OCI-LY1 (cell line): ENCODE data around the gene TNS4.
"Not testable (repeated sequence)": the region's sequence is repeated elsewhere in the genome, so short reads cannot be mapped to it uniquely, and the experiment has no call there.

Experiments
- H2AFZ ChIP-seq: fragments of 200-600 bp; sonication (generic), shearing (Covaris generic); 2 replicates; pipeline ENCODE4 v1.6.0; 2014; ENCODE audit warnings: antibody characterized with exemption, mild to moderate bottlenecking, low read length
- H3F3A ChIP-seq: fragments of 200-600 bp; sonication (generic), shearing (Covaris generic); 2 replicates; pipeline ENCODE4 v1.6.0; 2014; ENCODE audit warnings: mild to moderate bottlenecking, antibody characterized with exemption, low read length, moderate library complexity; ENCODE audit not compliant: insufficient read depth
- H3K27ac ChIP-seq: fragments of 200-600 bp; sonication (generic); 2 replicates; pipeline ENCODE4 v1.5.1; 2014; ENCODE audit warnings: low read length, mixed run types, mild to moderate bottlenecking, low read depth; ENCODE audit not compliant: poor library complexity, severe bottlenecking
- H3K27me3 ChIP-seq: fragments of 200-600 bp; sonication (generic); 2 replicates; pipeline ENCODE4 v1.6.0; 2014; ENCODE audit warnings: antibody characterized with exemption, mild to moderate bottlenecking, low read length, moderate library complexity; ENCODE audit not compliant: insufficient read depth
- H3K36me3 ChIP-seq: fragments of 200-600 bp; sonication (generic); 2 replicates; pipeline ENCODE4 v1.6.1; 2014; ENCODE audit warnings: mild to moderate bottlenecking, antibody characterized with exemption, low read length, moderate library complexity, mixed read lengths; ENCODE audit not compliant: insufficient read depth
- H3K4me1 ChIP-seq: fragments of 200-600 bp; sonication (generic); 2 replicates; pipeline ENCODE4 v1.5.1; 2014; ENCODE audit warnings: mild to moderate bottlenecking, low read length, moderate library complexity; ENCODE audit not compliant: insufficient read depth, severe bottlenecking
- H3K4me2 ChIP-seq: fragments of 200-600 bp; sonication (generic), shearing (Covaris generic); 2 replicates; pipeline ENCODE4 v1.6.1; 2014; ENCODE audit warnings: low read length
- H3K4me3 ChIP-seq: fragments of 200-600 bp; sonication (generic); 2 replicates; pipeline ENCODE4 v1.5.1; 2014; ENCODE audit warnings: low read length, low read depth, mild to moderate bottlenecking, mixed read lengths; ENCODE audit not compliant: poor library complexity, severe bottlenecking
- H3K79me2 ChIP-seq: fragments of 200-600 bp; shearing (Covaris generic); 2 replicates; pipeline ENCODE4 v1.6.1; 2016; ENCODE audit warnings: mixed run types, low read length, mixed read lengths; ENCODE audit not compliant: insufficient read depth
- H3K9ac ChIP-seq: fragments of 200-600 bp; sonication (generic), shearing (Covaris generic); 2 replicates; pipeline ENCODE4 v1.6.1; 2014; ENCODE audit warnings: mild to moderate bottlenecking, low read length, mixed read lengths
- H3K9me2 ChIP-seq: fragments of 200-600 bp; sonication (generic), shearing (Covaris generic); 2 replicates; pipeline ENCODE4 v1.6.1; 2014; ENCODE audit warnings: low read depth, mild to moderate bottlenecking, low read length, mixed read lengths
- H3K9me3 ChIP-seq: fragments of 200-600 bp; shearing (Covaris generic); 2 replicates; pipeline ENCODE4 v1.6.1; 2014; ENCODE audit warnings: low read length, mixed read lengths
- H4K20me1 ChIP-seq: fragments of 200-600 bp; sonication (generic), shearing (Covaris generic); 2 replicates; pipeline ENCODE4 v1.6.0; 2016; ENCODE audit warnings: mild to moderate bottlenecking, low read length; ENCODE audit not compliant: insufficient read depth
- EZH2 ChIP-seq: fragments of 200-600 bp; sonication (generic), shearing (Covaris generic); IDR thresholded peaks from 2 replicates; pipeline ENCODE4 v1.8.0; 2017; ENCODE audit warnings: borderline replicate concordance, mixed run types, mild to moderate bottlenecking, antibody characterized with exemption, low read length, moderate library complexity, mixed read lengths
- TF ChIP-seq, protein P1 (sequence below): fragments of 200-600 bp; sonication (generic), shearing (Covaris generic); IDR thresholded peaks from 2 replicates; pipeline ENCODE4 v1.5.1; 2017; ENCODE audit warnings: mild to moderate bottlenecking, antibody characterized with exemption, low read length, moderate library complexity, mixed read lengths

TNS4 gene

DNA sequence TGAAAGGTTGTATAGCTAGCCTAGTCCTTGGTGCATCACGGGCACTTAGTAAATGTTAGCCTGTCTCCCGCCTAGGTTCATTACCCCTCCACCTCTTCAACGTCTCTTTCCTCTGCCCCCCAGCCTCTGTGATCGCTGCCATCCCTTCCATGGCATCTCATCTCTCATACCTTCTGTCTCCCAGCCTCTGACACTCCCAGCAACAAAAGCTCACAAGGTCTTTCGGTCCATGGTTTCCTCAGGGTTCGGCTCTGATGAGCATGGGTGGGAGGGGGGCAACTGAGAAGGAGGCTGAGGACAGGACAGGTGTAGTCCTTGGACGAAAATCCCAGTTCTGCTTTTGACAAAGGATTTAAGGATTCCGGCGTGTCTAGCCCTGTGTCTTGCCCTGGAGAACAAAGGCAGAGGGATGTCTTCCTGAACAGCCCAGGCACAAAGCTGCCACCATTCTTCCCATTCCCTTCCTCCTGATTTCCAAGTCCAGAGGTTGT, 47.1 kb upstream of the TNS4 start:
- H4K20me1 ChIP-seq, result no peaks in the 10 kb centered on the region
- H3K9ac ChIP-seq, result no peak overlapping the region
- no peaks in the 10 kb centered on the region for H3K79me2 ChIP-seq
- no peak overlapping the region for H3K4me2 ChIP-seq
- no peaks in the 10 kb centered on the region for H3K27me3 ChIP-seq
- TF ChIP-seq, protein P1, sequence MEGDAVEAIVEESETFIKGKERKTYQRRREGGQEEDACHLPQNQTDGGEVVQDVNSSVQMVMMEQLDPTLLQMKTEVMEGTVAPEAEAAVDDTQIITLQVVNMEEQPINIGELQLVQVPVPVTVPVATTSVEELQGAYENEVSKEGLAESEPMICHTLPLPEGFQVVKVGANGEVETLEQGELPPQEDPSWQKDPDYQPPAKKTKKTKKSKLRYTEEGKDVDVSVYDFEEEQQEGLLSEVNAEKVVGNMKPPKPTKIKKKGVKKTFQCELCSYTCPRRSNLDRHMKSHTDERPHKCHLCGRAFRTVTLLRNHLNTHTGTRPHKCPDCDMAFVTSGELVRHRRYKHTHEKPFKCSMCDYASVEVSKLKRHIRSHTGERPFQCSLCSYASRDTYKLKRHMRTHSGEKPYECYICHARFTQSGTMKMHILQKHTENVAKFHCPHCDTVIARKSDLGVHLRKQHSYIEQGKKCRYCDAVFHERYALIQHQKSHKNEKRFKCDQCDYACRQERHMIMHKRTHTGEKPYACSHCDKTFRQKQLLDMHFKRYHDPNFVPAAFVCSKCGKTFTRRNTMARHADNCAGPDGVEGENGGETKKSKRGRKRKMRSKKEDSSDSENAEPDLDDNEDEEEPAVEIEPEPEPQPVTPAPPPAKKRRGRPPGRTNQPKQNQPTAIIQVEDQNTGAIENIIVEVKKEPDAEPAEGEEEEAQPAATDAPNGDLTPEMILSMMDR, result no peak
- no peak for TF ChIP-seq EZH2
- peaks cover 37% of the 10 kb centered on the region for H3K4me1 ChIP-seq
- H2AFZ ChIP-seq, result no peak overlapping the region
- H3K36me3 ChIP-seq, result no peaks in the 10 kb centered on the region
- H3F3A ChIP-seq, result no peaks in the 10 kb centered on the region
- H3K9me3 ChIP-seq, result no peaks in the 10 kb centered on the region
- H3K4me3 ChIP-seq, result no peak overlapping the region
- no peak overlapping the region for H3K27ac ChIP-seq
- no peaks in the 10 kb centered on the region for H3K9me2 ChIP-seq

DNA sequence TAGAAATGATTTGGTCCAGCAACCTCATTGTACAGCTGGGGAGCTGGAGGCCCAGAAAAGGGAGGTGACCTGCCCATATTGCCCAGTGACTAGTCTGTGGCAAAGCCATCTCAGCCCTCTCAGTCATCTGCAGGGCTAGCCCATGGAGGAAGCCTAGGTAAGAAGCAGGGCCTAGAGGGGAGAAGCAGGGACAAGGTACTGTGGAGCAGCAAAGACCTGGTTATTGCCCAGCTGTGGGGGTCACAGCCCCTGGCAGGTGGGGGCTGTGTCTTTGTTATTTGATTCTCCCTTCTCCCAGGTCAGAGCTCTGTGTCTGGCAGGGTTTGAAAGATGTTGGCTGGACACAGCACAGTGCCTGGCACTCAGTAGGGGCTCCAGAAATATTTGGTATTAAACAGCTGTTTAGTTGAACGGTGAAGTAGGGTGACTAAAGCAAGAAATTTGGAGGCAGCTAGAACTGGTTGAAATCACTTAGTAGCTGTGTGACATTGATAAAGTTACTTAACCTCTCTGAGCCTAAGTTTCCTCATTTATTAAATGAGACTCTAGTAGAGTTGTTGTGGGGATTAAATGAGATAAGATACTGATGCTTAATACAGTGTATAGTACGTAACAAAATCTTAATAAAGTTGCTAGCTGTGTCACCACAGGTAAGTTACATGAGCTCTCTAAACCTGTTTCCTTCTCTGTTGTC, 46.5 kb upstream of the TNS4 start:
- Histone ChIP-seq H3K27ac (peak overlapping the region; percentile 86), H2AFZ (no peak overlapping the region), H3K4me1 (peaks cover 37% of the 10 kb centered on the region), H3K9ac (peak overlapping the region; percentile 50), H3K4me3 (no peak overlapping the region), H3K36me3 (no peaks in the 10 kb centered on the region), H3K4me2 (peak overlapping the region; percentile 14; the same call in 1 of the 2 replicates), H3K79me2 (no peaks in the 10 kb centered on the region), H3K9me3 (no peaks in the 10 kb centered on the region), H3K27me3 (no peaks in the 10 kb centered on the region), H4K20me1 (no peaks in the 10 kb centered on the region), H3K9me2 (no peaks in the 10 kb centered on the region), H3F3A (no peaks in the 10 kb centered on the region)
- TF ChIP-seq, protein P1, result no peak
- no peak for TF ChIP-seq EZH2

DNA sequence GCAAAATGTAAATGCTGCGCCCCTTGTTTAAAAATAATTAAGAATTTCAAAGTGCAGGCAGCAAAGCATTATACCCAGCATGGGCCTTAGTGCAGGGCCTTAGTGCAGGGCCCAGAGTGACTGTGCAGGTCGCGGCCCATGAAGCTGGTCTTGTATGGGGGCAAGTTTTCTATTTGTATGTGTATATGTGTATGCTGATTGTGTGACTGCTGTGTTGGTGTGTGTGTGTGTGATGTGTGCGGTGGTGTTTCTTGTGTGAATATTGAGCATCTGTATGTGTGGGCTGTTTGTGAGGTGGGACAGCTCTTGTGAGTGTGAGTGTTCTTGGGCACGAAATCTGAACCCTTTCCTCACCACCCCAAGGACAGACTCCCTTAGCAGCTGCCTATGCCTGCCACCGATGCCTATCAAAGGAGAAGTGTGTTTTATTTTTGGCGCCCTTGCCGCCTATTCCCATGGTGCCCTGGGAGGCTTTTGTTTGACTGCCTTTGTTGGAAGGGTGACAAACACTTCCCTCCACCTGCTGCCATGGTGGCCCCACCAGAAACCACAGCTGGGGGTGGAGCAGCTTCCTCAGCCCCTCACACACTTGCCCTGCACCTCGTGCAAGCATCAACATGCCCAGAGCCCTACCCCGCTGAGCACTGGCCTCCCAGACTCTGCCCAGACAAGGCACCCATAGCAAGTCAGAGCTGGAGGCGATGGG, 45.8 kb upstream of the TNS4 start:
- Histone ChIP-seq H3K4me2 (peak overlapping the region; percentile 14; the same call in 1 of the 2 replicates), H3K4me1 (peaks cover 44% of the 10 kb centered on the region), H3K79me2 (no peaks in the 10 kb centered on the region), H3K4me3 (no peak overlapping the region), H3K27ac (peak overlapping the region; percentile 86), H3K9me2 (no peaks in the 10 kb centered on the region), H3K9me3 (no peaks in the 10 kb centered on the region), H2AFZ (no peak overlapping the region), H4K20me1 (no peaks in the 10 kb centered on the region), H3F3A (no peaks in the 10 kb centered on the region), H3K9ac (peak overlapping the region; percentile 50), H3K27me3 (no peaks in the 10 kb centered on the region), H3K36me3 (no peaks in the 10 kb centered on the region)
- TF ChIP-seq, protein P1, result no peak
- TF ChIP-seq EZH2, result no peak

DNA sequence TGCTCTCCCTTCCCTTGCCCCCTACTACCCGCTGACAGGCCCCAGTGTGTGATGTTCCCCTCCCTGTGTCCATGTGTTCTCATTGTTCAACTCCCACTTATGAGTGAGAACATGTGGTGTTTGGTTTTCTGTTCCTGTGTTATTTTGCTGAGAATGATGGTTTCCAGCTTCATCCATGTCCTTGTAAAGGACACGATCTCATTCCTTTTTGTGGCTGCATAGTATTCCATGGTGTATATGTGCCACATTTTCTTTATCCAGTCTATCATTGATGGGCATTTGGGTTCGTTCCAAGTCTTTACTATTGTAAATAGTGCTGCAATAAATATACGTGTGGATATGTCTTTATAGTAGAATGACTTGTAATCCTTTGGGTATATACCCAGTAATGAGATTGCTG, 45.1 kb upstream of the TNS4 start:
- not testable (repeated sequence) for H3K9me3 ChIP-seq, H3F3A ChIP-seq, H3K9ac ChIP-seq, H3K27me3 ChIP-seq, H3K27ac ChIP-seq, H3K4me2 ChIP-seq, H2AFZ ChIP-seq, H3K36me3 ChIP-seq, H3K4me3 ChIP-seq, H3K79me2 ChIP-seq, H3K9me2 ChIP-seq, H4K20me1 ChIP-seq
- H3K4me1 ChIP-seq, result peaks cover 51% of the 10 kb centered on the region
